Measurements from ENCODE around the gene ERBB4. TPM values are rescaled to one million over a fixed set of nuclear protein-coding genes. Genes with fewer than 3 reads are reported as not detected.
A peak's percentile ranks its signal among the peaks of the same experiment; 100 is the strongest.

ERBB4 gene
- total RNA-seq, 1 experiment from 2014 or later = 40.6 TPM

DNA sequence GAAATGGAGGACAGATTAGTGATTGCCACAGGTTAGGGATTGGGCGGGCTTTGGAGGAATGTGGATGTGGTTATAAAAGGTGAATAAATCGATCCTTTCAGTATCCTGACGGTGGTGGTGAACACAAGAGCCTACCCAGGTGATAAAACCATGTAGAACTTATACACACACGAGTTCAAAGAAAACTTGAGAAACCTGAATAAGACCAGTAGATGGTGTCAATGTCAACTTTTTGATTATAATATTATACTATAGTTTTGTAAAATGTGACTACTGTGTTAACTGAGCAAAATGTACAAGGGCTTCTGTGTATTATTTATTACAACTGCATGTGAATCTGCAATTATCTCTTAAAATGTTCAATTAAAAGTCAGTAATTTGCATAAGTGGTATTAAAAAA lies 136.3 kb downstream of the ERBB4 start:
- DNase-seq (ENCODE audit: low spot score) = peak; percentile 28
- Histone ChIP-seq H3K27me3 (replicated peaks; ENCODE audit: insufficient read depth, low read depth, low read length, poor library complexity) (no peaks in the 10 kb centered on the region), H3K36me3 (ENCODE audit: insufficient read depth, low read length, poor library complexity, severe bottlenecking) (no peaks in the 10 kb centered on the region), H3K27ac (ENCODE audit: low read depth, low read length, poor library complexity, severe bottlenecking) (no peak overlapping the region), H3K4me3 (ENCODE audit: low read depth, low read length, poor library complexity, severe bottlenecking) (no peak overlapping the region), H3K4me1 (ENCODE audit: insufficient read depth, low read length, poor library complexity, severe bottlenecking) (no peaks in the 10 kb centered on the region), H3K9me3 (ENCODE audit: low read depth, low read length, poor library complexity, severe bottlenecking) (peaks cover 5% of the 10 kb centered on the region)
- ChIA-PET CTCF (no interaction called here), POLR2A (ENCODE audit: low non-redundant PET) (no interaction called here)
- intact Hi-C loops (cut with micrococcal nuclease; ENCODE audit: unreplicated experiment) = loop anchor here (10.0 kb wide), 1 partner anchor 132 kb away; the partner anchor contains the start of gene ERBB4
- TF ChIP-seq EZH2 (IDR thresholded peaks at IDR 0.05; ENCODE audit: borderline replicate concordance, low read depth, low read length, poor library complexity, severe bottlenecking) = no peak
- TF ChIP-seq, protein P1, sequence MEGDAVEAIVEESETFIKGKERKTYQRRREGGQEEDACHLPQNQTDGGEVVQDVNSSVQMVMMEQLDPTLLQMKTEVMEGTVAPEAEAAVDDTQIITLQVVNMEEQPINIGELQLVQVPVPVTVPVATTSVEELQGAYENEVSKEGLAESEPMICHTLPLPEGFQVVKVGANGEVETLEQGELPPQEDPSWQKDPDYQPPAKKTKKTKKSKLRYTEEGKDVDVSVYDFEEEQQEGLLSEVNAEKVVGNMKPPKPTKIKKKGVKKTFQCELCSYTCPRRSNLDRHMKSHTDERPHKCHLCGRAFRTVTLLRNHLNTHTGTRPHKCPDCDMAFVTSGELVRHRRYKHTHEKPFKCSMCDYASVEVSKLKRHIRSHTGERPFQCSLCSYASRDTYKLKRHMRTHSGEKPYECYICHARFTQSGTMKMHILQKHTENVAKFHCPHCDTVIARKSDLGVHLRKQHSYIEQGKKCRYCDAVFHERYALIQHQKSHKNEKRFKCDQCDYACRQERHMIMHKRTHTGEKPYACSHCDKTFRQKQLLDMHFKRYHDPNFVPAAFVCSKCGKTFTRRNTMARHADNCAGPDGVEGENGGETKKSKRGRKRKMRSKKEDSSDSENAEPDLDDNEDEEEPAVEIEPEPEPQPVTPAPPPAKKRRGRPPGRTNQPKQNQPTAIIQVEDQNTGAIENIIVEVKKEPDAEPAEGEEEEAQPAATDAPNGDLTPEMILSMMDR (conservative IDR thresholded peaks at IDR 0.05; ENCODE audit: low read depth, low read length) = no peak; the same call in 1 of the 2 replicates
- no TSS peak for BruUV-seq (replicated peaks)

DNA sequence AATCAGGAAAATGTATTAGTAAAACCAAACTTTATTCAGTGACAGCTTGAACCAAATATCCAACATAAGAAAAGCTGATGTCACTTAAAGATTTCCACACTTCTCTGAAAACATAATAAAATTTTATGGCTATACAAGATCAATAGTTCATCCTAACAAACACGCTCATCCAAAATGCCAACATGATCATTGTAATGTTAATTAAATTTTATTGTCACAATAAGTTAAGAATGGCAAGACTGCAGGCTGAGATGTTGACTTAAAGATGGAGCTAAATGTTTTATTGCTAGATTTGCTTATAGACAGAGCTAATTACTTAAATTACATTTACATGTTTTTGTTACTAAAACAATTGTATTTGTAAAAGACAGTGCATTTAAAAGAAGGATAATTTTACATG lies 140.3 kb downstream of the ERBB4 start:
- CTCF ChIA-PET = no interaction called here
- no peak overlapping the region for H3K4me3 ChIP-seq (ENCODE audit: low read depth, low read length, poor library complexity, severe bottlenecking)
- no peaks in the 10 kb centered on the region for H3K27me3 ChIP-seq (replicated peaks; ENCODE audit: insufficient read depth, low read depth, low read length, poor library complexity)
- BruUV-seq (replicated peaks) = no TSS peak
- no peaks in the 10 kb centered on the region for H3K36me3 ChIP-seq (ENCODE audit: insufficient read depth, low read length, poor library complexity, severe bottlenecking)
- intact Hi-C loops (cut with micrococcal nuclease; ENCODE audit: unreplicated experiment) = no loop called here
- no peak overlapping the region for H3K27ac ChIP-seq (ENCODE audit: low read depth, low read length, poor library complexity, severe bottlenecking)
- no peaks in the 10 kb centered on the region for H3K4me1 ChIP-seq (ENCODE audit: insufficient read depth, low read length, poor library complexity, severe bottlenecking)
- TF ChIP-seq EZH2 (IDR thresholded peaks at IDR 0.05; ENCODE audit: borderline replicate concordance, low read depth, low read length, poor library complexity, severe bottlenecking) = no peak
- TF ChIP-seq, protein P1 (conservative IDR thresholded peaks at IDR 0.05; ENCODE audit: low read depth, low read length) = no peak
- no peaks in the 10 kb centered on the region for H3K9me3 ChIP-seq (ENCODE audit: low read depth, low read length, poor library complexity, severe bottlenecking)
- POLR2A ChIA-PET (ENCODE audit: low non-redundant PET) = no interaction called here
- DNase-seq (ENCODE audit: low spot score) = no peak

DNA sequence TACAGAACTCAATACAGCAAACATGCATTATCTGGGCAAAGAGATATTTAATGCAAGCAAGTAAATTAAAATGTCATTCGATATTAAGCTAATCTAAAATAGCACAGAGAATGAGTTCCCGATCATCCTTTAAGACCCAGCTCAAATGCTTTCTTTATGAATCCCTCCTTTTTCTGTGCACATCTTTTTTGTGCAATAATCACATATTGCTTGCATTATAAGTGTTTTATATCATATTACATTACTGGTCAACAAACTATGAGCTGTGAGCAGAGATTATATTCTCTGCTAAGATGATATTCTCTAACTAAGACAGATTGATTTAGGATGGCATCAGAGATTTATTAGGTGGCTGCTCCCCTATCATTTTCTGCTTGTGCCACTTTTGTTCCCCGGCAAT lies 146.1 kb downstream of the ERBB4 start:
- Histone ChIP-seq H3K4me1 (ENCODE audit: insufficient read depth, low read length, poor library complexity, severe bottlenecking) (peaks cover 5% of the 10 kb centered on the region), H3K27me3 (replicated peaks; ENCODE audit: insufficient read depth, low read depth, low read length, poor library complexity) (no peaks in the 10 kb centered on the region), H3K4me3 (ENCODE audit: low read depth, low read length, poor library complexity, severe bottlenecking) (no peak overlapping the region), H3K36me3 (ENCODE audit: insufficient read depth, low read length, poor library complexity, severe bottlenecking) (no peaks in the 10 kb centered on the region), H3K9me3 (ENCODE audit: low read depth, low read length, poor library complexity, severe bottlenecking) (no peaks in the 10 kb centered on the region), H3K27ac (ENCODE audit: low read depth, low read length, poor library complexity, severe bottlenecking) (no peak overlapping the region)
- TF ChIP-seq, protein P1 (conservative IDR thresholded peaks at IDR 0.05; ENCODE audit: low read depth, low read length) = no peak
- TF ChIP-seq EZH2 (IDR thresholded peaks at IDR 0.05; ENCODE audit: borderline replicate concordance, low read depth, low read length, poor library complexity, severe bottlenecking) = no peak
- DNase-seq (ENCODE audit: low spot score) = no peak
- CTCF ChIA-PET = no interaction called here
- BruUV-seq (replicated peaks) = no TSS peak
- intact Hi-C loops (cut with micrococcal nuclease; ENCODE audit: unreplicated experiment) = no loop called here
- POLR2A ChIA-PET (ENCODE audit: low non-redundant PET) = no interaction called here
